GM21786 (cell line): Measurements from ENCODE around the gene SCFD2.

Source experiments
- ATAC-seq: cut with Tn5 transposase; IDR thresholded peaks from one replicate; pipeline ENCODE4 v1.9.1; 2021; ENCODE audit not compliant: unreplicated experiment

SCFD2 gene

GRCh38 chr4:53019485-53020382 lies 346.1 kb downstream of the SCFD2 start:
- no peak for ATAC-seq

- ATAC-seq: no peak
These were observed 347.4 kb downstream of the SCFD2 start for GRCh38 chr4:53018471-53018870.

GRCh38 chr4:53016099-53016820 lies 349.6 kb downstream of the SCFD2 start:
- no peak for ATAC-seq

- no peak for ATAC-seq
These were observed 350.2 kb downstream of the SCFD2 start for GRCh38 chr4:53015681-53016080.

- no peak for ATAC-seq
These were observed 351.0 kb downstream of the SCFD2 start for GRCh38 chr4:53014881-53015280.

GRCh38 chr4:53013873-53014775 lies 351.7 kb downstream of the SCFD2 start:
- ATAC-seq: no peak

- ATAC-seq: peak; percentile 82
These were observed 353.1 kb downstream of the SCFD2 start for GRCh38 chr4:53012738-53013137.

- no peak for ATAC-seq
These were observed 354.5 kb downstream of the SCFD2 start for GRCh38 chr4:53011259-53011905.

GRCh38 chr4:53010318-53010717 lies 355.5 kb downstream of the SCFD2 start:
- ATAC-seq: no peak

GRCh38 chr4:53009824-53010223 lies 356.0 kb downstream of the SCFD2 start:
- peak; percentile 43 for ATAC-seq

- no peak for ATAC-seq
These were observed 358.8 kb downstream of the SCFD2 start for GRCh38 chr4:53007024-53007423.

GRCh38 chr4:53005808-53006207 lies 360.1 kb downstream of the SCFD2 start:
- no peak for ATAC-seq

- no peak for ATAC-seq
These were observed 360.7 kb downstream of the SCFD2 start for GRCh38 chr4:53005149-53005546.

- no peak for ATAC-seq
These were observed 361.2 kb downstream of the SCFD2 start for GRCh38 chr4:53004497-53005148.

- ATAC-seq: no peak
These were observed 361.9 kb downstream of the SCFD2 start for GRCh38 chr4:53003959-53004358.

- ATAC-seq: no peak
These were observed 365.3 kb downstream of the SCFD2 start for GRCh38 chr4:53000560-53000959.

- no peak for ATAC-seq
These were observed 366.2 kb downstream of the SCFD2 start for GRCh38 chr4:52999626-53000025.

GRCh38 chr4:52998413-52998812 lies 367.4 kb downstream of the SCFD2 start:
- no peak for ATAC-seq

- ATAC-seq: no peak
These were observed 368.8 kb downstream of the SCFD2 start for GRCh38 chr4:52997132-52997416.
